Measurements from ENCODE around the gene SLC16A7.
A peak's percentile ranks its signal among the peaks of the same experiment; 100 is the strongest.

The SLC16A7 gene

DNA sequence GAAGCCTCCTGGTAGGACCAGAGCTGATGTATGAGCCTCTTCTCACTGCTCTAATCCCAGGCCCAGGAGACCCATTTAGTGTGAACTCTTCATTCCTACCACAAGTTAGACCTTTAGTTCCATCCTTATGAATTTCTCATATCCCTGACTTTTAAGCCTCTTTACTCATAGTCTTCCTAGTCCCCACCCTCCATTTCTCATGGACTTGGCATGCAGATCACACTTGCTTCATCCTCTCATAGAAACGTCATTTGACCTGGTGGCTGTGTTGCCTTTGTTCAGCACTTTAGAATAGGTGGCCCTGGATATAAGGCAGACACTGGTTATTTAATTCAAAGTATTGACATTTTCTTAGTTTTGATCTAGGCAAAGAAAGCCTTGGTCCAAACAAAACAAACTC, 99.5 kb downstream of the SLC16A7 start:
- DNase-seq (ENCODE audit: low read depth, low spot score): no peak

DNA sequence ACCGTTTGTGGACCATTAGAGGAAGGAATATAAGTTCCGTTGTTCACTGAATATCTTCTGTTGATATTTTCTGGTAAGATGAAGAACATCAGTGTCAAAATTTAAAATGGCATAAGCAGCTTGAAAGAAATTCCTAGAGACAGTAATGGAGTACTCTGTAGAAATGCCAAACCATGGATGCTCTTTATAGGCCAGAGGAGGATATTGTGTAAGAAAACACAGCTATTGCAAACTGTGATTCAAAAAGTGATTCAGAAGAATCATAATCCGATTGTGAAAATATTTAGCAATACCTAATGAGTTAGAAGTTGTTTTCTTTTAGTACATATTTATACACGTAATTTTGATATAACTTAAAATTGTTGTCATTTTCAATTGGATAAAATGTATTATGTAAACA, 102.8 kb downstream of the SLC16A7 start:
- in situ Hi-C loops (cut with HindIII; ENCODE audit: low sequenced_read_pairs): no loop called here
- no peak overlapping the region for H3K4me3 ChIP-seq (ENCODE audit: low read depth, low read length)
- TF ChIP-seq, protein P1, sequence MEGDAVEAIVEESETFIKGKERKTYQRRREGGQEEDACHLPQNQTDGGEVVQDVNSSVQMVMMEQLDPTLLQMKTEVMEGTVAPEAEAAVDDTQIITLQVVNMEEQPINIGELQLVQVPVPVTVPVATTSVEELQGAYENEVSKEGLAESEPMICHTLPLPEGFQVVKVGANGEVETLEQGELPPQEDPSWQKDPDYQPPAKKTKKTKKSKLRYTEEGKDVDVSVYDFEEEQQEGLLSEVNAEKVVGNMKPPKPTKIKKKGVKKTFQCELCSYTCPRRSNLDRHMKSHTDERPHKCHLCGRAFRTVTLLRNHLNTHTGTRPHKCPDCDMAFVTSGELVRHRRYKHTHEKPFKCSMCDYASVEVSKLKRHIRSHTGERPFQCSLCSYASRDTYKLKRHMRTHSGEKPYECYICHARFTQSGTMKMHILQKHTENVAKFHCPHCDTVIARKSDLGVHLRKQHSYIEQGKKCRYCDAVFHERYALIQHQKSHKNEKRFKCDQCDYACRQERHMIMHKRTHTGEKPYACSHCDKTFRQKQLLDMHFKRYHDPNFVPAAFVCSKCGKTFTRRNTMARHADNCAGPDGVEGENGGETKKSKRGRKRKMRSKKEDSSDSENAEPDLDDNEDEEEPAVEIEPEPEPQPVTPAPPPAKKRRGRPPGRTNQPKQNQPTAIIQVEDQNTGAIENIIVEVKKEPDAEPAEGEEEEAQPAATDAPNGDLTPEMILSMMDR (IDR thresholded peaks at IDR 0.05; ENCODE audit: low read depth, low read length): no peak
- DNase-seq (ENCODE audit: low read depth, low spot score): no peak

More for the DNA sequence above, 99.5 kb downstream of the SLC16A7 start:
- TF ChIP-seq, protein P1 (IDR thresholded peaks at IDR 0.05; ENCODE audit: low read depth, low read length): no peak
- no peak overlapping the region for H3K4me3 ChIP-seq (ENCODE audit: low read depth, low read length)
- in situ Hi-C loops (cut with HindIII; ENCODE audit: low sequenced_read_pairs): no loop called here

DNA sequence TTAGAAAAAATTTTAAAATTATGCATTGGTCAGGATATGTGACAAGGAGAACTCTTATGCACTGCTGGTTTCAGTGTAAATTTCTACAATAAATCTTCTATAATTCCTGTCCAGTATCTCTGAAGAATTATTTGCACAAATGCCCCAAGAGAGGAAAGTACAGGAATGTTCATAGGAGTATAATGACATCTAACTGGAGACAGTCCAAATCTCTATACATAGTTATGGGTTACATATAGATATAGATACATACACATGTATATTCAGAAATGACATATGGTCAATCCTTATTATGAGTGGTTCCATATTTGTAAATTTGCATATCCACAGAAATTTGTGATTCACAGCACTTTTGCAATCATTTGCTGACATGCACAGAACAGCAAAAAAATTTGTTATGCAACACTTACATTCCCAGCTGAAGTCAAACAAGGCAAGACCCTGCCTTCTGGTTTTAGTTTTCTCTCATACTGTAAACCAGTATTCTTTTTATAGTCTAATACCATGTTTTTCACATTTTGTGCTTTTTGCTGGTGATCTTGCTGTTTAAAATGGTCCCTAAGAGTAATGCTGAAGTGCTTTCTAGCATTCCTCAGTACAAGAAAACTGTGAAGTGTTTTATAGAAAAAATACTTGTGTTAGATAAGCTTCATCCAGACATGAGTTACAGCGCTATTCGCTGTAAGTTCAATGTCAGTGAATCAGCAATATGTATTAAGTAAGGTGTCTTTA, 103.8 kb downstream of the SLC16A7 start:
- TF ChIP-seq, protein P1 (IDR thresholded peaks at IDR 0.05; ENCODE audit: low read depth, low read length): no peak
- DNase-seq (ENCODE audit: low read depth, low spot score): peak; percentile 13
- in situ Hi-C loops (cut with HindIII; ENCODE audit: low sequenced_read_pairs): no loop called here
- H3K4me3 ChIP-seq (ENCODE audit: low read depth, low read length): no peak overlapping the region

DNA sequence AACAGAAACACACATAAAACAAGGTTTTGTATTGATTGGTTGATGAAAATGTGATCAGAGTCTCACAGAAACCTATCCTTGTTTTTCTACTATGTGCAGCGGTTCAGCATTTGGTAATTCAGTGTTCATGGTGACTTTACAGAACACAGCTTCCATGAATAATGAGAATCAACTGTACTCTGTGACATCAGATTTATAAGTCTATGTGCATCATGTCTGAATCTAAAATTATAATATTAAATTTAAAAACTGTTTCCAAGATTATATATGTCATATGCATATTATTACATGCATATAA, 104.3 kb downstream of the SLC16A7 start:
- in situ Hi-C loops (cut with HindIII; ENCODE audit: low sequenced_read_pairs): no loop called here
- TF ChIP-seq, protein P1 (IDR thresholded peaks at IDR 0.05; ENCODE audit: low read depth, low read length): no peak
- no peak overlapping the region for H3K4me3 ChIP-seq (ENCODE audit: low read depth, low read length)

DNA sequence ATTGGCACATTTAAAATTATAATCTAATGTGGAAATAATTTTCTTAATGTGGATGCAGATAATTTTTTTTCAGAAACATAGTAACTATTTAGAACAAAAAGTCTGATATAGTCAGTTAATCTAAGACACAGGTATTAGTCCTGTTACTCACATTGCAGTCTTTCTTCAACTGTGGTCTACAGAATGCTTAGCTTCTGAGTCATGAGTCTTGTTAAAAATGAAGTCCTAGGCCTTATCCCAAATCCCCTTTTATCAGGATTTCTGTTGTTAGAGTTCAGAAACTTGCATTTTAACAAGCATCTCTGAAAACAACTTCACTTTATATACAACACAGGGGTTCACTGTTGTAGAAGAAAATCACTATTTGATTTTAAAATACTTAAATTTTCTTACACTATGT, 112.2 kb downstream of the SLC16A7 start:
- no peak overlapping the region for H3K4me3 ChIP-seq (ENCODE audit: low read depth, low read length)
- DNase-seq (ENCODE audit: low read depth, low spot score): peak; percentile 68
- in situ Hi-C loops (cut with HindIII; ENCODE audit: low sequenced_read_pairs): no loop called here
- TF ChIP-seq, protein P1 (IDR thresholded peaks at IDR 0.05; ENCODE audit: low read depth, low read length): no peak

More for the DNA sequence above, 104.3 kb downstream of the SLC16A7 start:
- DNase-seq (ENCODE audit: low read depth, low spot score): no peak

DNA sequence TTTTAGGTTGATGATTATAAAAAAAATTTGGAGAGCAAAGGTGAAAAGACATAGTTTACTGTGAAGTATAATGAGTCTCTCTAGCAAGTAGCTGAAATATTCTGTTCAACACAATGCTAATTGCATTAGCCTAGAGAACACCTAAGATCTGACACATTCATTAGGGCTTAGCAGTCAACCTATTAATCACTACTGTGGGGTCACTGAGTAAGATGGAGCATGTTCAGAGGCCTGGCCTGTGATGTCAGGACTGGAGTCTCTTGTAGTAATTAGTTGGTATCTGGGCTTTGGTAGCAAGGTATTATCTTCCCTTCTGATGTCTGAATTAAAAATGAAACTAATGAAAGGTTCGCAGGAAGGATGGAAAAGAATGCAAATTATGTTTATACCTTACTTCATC, 112.7 kb downstream of the SLC16A7 start:
- TF ChIP-seq, protein P1 (IDR thresholded peaks at IDR 0.05; ENCODE audit: low read depth, low read length): no peak
- DNase-seq (ENCODE audit: low read depth, low spot score): no peak
- in situ Hi-C loops (cut with HindIII; ENCODE audit: low sequenced_read_pairs): no loop called here
- no peak overlapping the region for H3K4me3 ChIP-seq (ENCODE audit: low read depth, low read length)
